HEK293 (cell line): ENCODE data around the gene AKT1.
A peak's percentile ranks its signal among the peaks of the same experiment; 100 is the strongest.

Experiments
- CTCF ChIA-PET: fragments of 350-600 bp; formaldehyde crosslinking; extraction: SDS; loops from one replicate; lab custom pipeline; 2021; ENCODE audit warnings: antibody characterized with exemption; lab: Yijun Ruan, JAX
- POLR2A ChIA-PET: fragments of 300-600 bp; formaldehyde crosslinking; extraction: SDS; loops from one replicate; lab custom pipeline; 2020; ENCODE audit warnings: antibody characterized with exemption, inconsistent platforms; lab: Yijun Ruan, JAX
- H3K27ac ChIP-seq: fragments of 200-500 bp; sonication (Bioruptor generic); 2 replicates; pipeline ENCODE4 v1.5.1; 2014; ENCODE audit warnings: low read depth, low read length, control low read depth, inconsistent platforms; ENCODE audit errors: extremely low read depth
- H3K36me3 ChIP-seq, 2 experiments: fragments of 200-500 bp in 1 of 2; sonication (Bioruptor generic) in 1 of 2; 1 replicate in 1 of 2; 2 replicates in 1 of 2; pipeline ENCODE4 v1.5.1; 2014 to 2017; ENCODE audit warnings: inconsistent platforms in 2 of 2, low read length in 2 of 2; ENCODE audit not compliant: control insufficient read depth in 2 of 2, insufficient read depth in 1 of 2
- H3K4me1 ChIP-seq: fragments of 200-500 bp; sonication (Bioruptor generic); 2 replicates; pipeline ENCODE4 v1.5.1; 2014; ENCODE audit warnings: mild to moderate bottlenecking, low read length, inconsistent platforms; ENCODE audit not compliant: control insufficient read depth, insufficient read depth
- H3K4me3 ChIP-seq: 2 replicates; pipeline ENCODE4 v1.5.1; 2011; ENCODE audit warnings: low read depth, mild to moderate bottlenecking, control low read depth, low read length, moderate library complexity
- H3K9me3 ChIP-seq: fragments of 200-500 bp; sonication (Bioruptor generic); 2 replicates; pipeline ENCODE4 v1.5.1; 2014; ENCODE audit warnings: low read depth, low read length, inconsistent platforms; ENCODE audit not compliant: control insufficient read depth, insufficient read depth
- EGR2 ChIP-seq: fragments of 450-650 bp; formaldehyde crosslinking; IDR thresholded peaks from 2 replicates; pipeline ENCODE4 v1.5.1; 2016; ENCODE audit warnings: low read depth, missing biosample characterization, missing genetic modification characterization
- GLIS1 ChIP-seq: fragments of 450-650 bp; formaldehyde crosslinking; IDR thresholded peaks from 2 replicates; pipeline ENCODE4 v1.5.1; 2016; ENCODE audit warnings: missing biosample characterization, missing genetic modification characterization
- IKZF3 ChIP-seq: fragments of 450-650 bp; IDR thresholded peaks from 2 replicates; pipeline ENCODE4 v1.5.0; 2018; ENCODE audit warnings: missing biosample characterization, mild to moderate bottlenecking, missing genetic modification characterization, moderate library complexity
- KLF1 ChIP-seq: fragments of 450-650 bp; formaldehyde crosslinking; IDR thresholded peaks from 2 replicates; pipeline ENCODE4 v1.5.1; 2016; ENCODE audit warnings: missing biosample characterization, missing genetic modification characterization
- PRDM10 ChIP-seq: fragments of 450-650 bp; formaldehyde crosslinking; IDR thresholded peaks from 2 replicates; pipeline ENCODE4 v1.5.1; 2016; ENCODE audit warnings: missing biosample characterization, missing genetic modification characterization
- SP3 ChIP-seq: fragments of 450-650 bp; formaldehyde crosslinking; IDR thresholded peaks from 2 replicates; pipeline ENCODE4 v1.5.1; 2016; ENCODE audit warnings: missing biosample characterization, missing genetic modification characterization
- WT1 ChIP-seq: fragments of 450-650 bp; formaldehyde crosslinking; IDR thresholded peaks from 2 replicates; pipeline ENCODE4 v1.5.1; 2016; ENCODE audit warnings: missing biosample characterization, missing genetic modification characterization
- ZBTB48 ChIP-seq: fragments of 450-650 bp; formaldehyde crosslinking; IDR thresholded peaks from 2 replicates; pipeline ENCODE4 v1.5.1; 2016; ENCODE audit warnings: missing biosample characterization, missing genetic modification characterization
- ZBTB8A ChIP-seq: fragments of 450-650 bp; formaldehyde crosslinking; IDR thresholded peaks from 2 replicates; pipeline ENCODE4 v1.5.1; 2016; ENCODE audit warnings: missing biosample characterization, missing genetic modification characterization
- ZNF239 ChIP-seq: fragments of 450-650 bp; formaldehyde crosslinking; IDR thresholded peaks from 2 replicates; pipeline ENCODE4 v1.5.1; 2016; ENCODE audit warnings: missing biosample characterization, missing genetic modification characterization
- ZNF423 ChIP-seq: fragments of 450-650 bp; formaldehyde crosslinking; IDR thresholded peaks from 2 replicates; pipeline ENCODE4 v1.5.1; 2016; ENCODE audit warnings: missing biosample characterization, missing genetic modification characterization
- ZNF530 ChIP-seq: fragments of 450-650 bp; formaldehyde crosslinking; IDR thresholded peaks from 2 replicates; pipeline ENCODE4 v1.5.1; 2016; ENCODE audit warnings: low read depth, missing biosample characterization, missing genetic modification characterization
- ZNF558 ChIP-seq: fragments of 450-650 bp; formaldehyde crosslinking; IDR thresholded peaks from 2 replicates; pipeline ENCODE4 v1.5.1; 2016; ENCODE audit warnings: missing biosample characterization, missing genetic modification characterization
- ZNF76 ChIP-seq: fragments of 450-650 bp; formaldehyde crosslinking; IDR thresholded peaks from 2 replicates; pipeline ENCODE4; 2016; ENCODE audit warnings: low read depth, missing biosample characterization, missing genetic modification characterization, borderline replicate concordance
- ZSCAN30 ChIP-seq: fragments of 450-650 bp; IDR thresholded peaks from 2 replicates; pipeline ENCODE4 v1.5.1; 2018; ENCODE audit warnings: missing biosample characterization, mild to moderate bottlenecking, missing genetic modification characterization, moderate library complexity
- ZXDB ChIP-seq: fragments of 450-650 bp; formaldehyde crosslinking; IDR thresholded peaks from 2 replicates; pipeline ENCODE4 v1.5.1; 2016; ENCODE audit warnings: missing biosample characterization, missing genetic modification characterization
- TF ChIP-seq, protein P1 (sequence below): fragments of 450-650 bp; formaldehyde crosslinking; IDR thresholded peaks from 2 replicates; pipeline ENCODE4 v1.5.1; 2016; ENCODE audit warnings: missing biosample characterization, missing genetic modification characterization
- TF ChIP-seq, protein P2 (sequence below): fragments of 450-650 bp; formaldehyde crosslinking; IDR thresholded peaks from 2 replicates; pipeline ENCODE4 v1.5.1; 2017; ENCODE audit warnings: missing biosample characterization, mild to moderate bottlenecking, missing genetic modification characterization, moderate library complexity

AKT1 gene

GRCh38 chr14:104827177-104828055 lies 31.9 kb upstream of the AKT1 start (continued):
- TF ChIP-seq PRDM10 (tag by site-specific recombination) (peak; percentile 90), ZSCAN30 (tag by site-specific recombination) (peak; percentile 21; the same call in 1 of the 2 replicates), ZNF530 (tag by site-specific recombination) (no peak), ZBTB8A (tag by site-specific recombination) (peak; percentile 46; the same call in 1 of the 2 replicates), ZNF423 (tag by site-specific recombination) (no peak), WT1 (tag by site-specific recombination) (peak; percentile 76), ZNF76 (tag by site-specific recombination) (0 out of 2 replicates have a peak, but pooled peaks have one; percentile 29), IKZF3 (tag by site-specific recombination) (0 out of 2 replicates have a peak, but pooled peaks have one; percentile 1), KLF1 (peak; percentile 45), ZNF239 (tag by site-specific recombination) (no peak), SP3 (peak; percentile 64), EGR2 (tag by site-specific recombination) (peak; percentile 82), ZXDB (tag by site-specific recombination) (0 out of 2 replicates have a peak, but pooled peaks have one; percentile 21), ZBTB48 (tag by site-specific recombination) (peak; percentile 60; the same call in 1 of the 2 replicates)
- TF ChIP-seq, protein P1, sequence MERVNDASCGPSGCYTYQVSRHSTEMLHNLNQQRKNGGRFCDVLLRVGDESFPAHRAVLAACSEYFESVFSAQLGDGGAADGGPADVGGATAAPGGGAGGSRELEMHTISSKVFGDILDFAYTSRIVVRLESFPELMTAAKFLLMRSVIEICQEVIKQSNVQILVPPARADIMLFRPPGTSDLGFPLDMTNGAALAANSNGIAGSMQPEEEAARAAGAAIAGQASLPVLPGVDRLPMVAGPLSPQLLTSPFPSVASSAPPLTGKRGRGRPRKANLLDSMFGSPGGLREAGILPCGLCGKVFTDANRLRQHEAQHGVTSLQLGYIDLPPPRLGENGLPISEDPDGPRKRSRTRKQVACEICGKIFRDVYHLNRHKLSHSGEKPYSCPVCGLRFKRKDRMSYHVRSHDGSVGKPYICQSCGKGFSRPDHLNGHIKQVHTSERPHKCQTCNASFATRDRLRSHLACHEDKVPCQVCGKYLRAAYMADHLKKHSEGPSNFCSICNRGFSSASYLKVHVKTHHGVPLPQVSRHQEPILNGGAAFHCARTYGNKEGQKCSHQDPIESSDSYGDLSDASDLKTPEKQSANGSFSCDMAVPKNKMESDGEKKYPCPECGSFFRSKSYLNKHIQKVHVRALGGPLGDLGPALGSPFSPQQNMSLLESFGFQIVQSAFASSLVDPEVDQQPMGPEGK = peak; percentile 84
- TF ChIP-seq, protein P2, sequence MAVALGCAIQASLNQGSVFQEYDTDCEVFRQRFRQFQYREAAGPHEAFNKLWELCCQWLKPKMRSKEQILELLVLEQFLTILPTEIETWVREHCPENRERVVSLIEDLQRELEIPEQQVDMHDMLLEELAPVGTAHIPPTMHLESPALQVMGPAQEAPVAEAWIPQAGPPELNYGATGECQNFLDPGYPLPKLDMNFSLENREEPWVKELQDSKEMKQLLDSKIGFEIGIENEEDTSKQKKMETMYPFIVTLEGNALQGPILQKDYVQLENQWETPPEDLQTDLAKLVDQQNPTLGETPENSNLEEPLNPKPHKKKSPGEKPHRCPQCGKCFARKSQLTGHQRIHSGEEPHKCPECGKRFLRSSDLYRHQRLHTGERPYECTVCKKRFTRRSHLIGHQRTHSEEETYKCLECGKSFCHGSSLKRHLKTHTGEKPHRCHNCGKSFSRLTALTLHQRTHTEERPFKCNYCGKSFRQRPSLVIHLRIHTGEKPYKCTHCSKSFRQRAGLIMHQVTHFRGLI = no peak

GRCh38 chr14:104826861-104827176 lies 31.3 kb upstream of the AKT1 start:
- Histone ChIP-seq H3K36me3 (no peaks in the 10 kb centered on the region), H3K9me3 (no peaks in the 10 kb centered on the region), H3K27ac (no peak overlapping the region), H3K4me3 (peak overlapping the region; percentile 41), H3K4me1 (peaks cover 6% of the 10 kb centered on the region)
- ChIA-PET POLR2A (interaction anchor here (1.0 to 1.8 kb wide), 5 partner anchors 26 to 74 kb away, joined by 3 to 13 read pairs (median 7); partner anchors contain the start of genes CEP170B, SIVA1 and ZBTB42), CTCF (interaction anchor here (0.5 to 3.5 kb wide), 18 partner anchors 17 to 208 kb away, joined by 3 to 57 read pairs (median 3); partner anchors contain the start of gene SIVA1)
- TF ChIP-seq GLIS1 (tag by site-specific recombination) = peak; percentile 89
- no peak for TF ChIP-seq ZNF558
- 0 out of 2 replicates have a peak, but pooled peaks have one; percentile 31 for TF ChIP-seq IKZF3 (tag by site-specific recombination)
